Left ventricle myocardium superior (tissue), 1 donor: ENCODE results near the gene ESRRG. TPM values are rescaled to one million over a fixed set of nuclear protein-coding genes. Genes with fewer than 3 reads are reported as not detected.
"Not testable (repeated sequence)": the region's sequence is repeated elsewhere in the genome, so short reads cannot be mapped to it uniquely, and the experiment has no call there.

Source experiments
- ATAC-seq: fragments of 200-7000 bp; cut with Tn5 transposase; one replicate; pipeline ENCODE4 v1.9.1; 2020; ENCODE audit warnings: mild to moderate bottlenecking, moderate library complexity
- DNase-seq: peaks from one replicate; pipeline ENCODE4 v3.0.0-alpha.2; 2020
- intact Hi-C: fragments of 100-400 bp; cut with micrococcal nuclease; formaldehyde crosslinking; loops from one replicate; pipeline ENCODE4 v1.11.0; 2022
- total RNA-seq: library from RNA; stranded (reverse); fragmentation: NEBNext Ultra II Directional; extraction: Animal tissue kit (Norgen Biotek cat#: 25700); gene quantifications from one replicate; pipeline ENCODE4 v1.2.1, GENCODE V29; 2021
- donor health status: DM: no; HTN: yes; CAD: no; lungs with severe emphysema.

The ESRRG gene
- total RNA-seq, 1 donor from 2014 or later, result 51.5 TPM

- DNase-seq (no peak), ATAC-seq (peak; percentile 51)
- intact Hi-C loops, result no loop called here
These were observed 12.5 kb downstream of the ESRRG start for GRCh38 chr1:216710598-216711333.

- DNase-seq, result no peak
- peak; percentile 79 for ATAC-seq
- intact Hi-C loops, result no loop called here
These were observed 13.2 kb downstream of the ESRRG start for GRCh38 chr1:216710055-216710454.

GRCh38 chr1:216705676-216706075 lies 17.6 kb downstream of the ESRRG start:
- ATAC-seq (peak; percentile 41), DNase-seq (peak; percentile 55)
- intact Hi-C loops, result no loop called here

- DNase-seq, ATAC-seq, intact Hi-C loops: not testable (repeated sequence)
These were observed 19.2 kb downstream of the ESRRG start for GRCh38 chr1:216704065-216704464.

- ATAC-seq (no peak), DNase-seq (no peak)
- intact Hi-C loops, result no loop called here
These were observed 21.1 kb downstream of the ESRRG start for GRCh38 chr1:216702170-216702569.

- intact Hi-C loops, result no loop called here
- DNase-seq, result no peak
- ATAC-seq, result no peak
These were observed 22.4 kb downstream of the ESRRG start for GRCh38 chr1:216700779-216701178.

GRCh38 chr1:216691710-216692109 lies 31.5 kb downstream of the ESRRG start:
- intact Hi-C loops, result no loop called here
- DNase-seq (no peak), ATAC-seq (no peak)

GRCh38 chr1:216690603-216691002 lies 32.6 kb downstream of the ESRRG start:
- ATAC-seq (no peak), DNase-seq (no peak)
- intact Hi-C loops, result no loop called here

- intact Hi-C loops, result no loop called here
- DNase-seq, result no peak
- no peak for ATAC-seq
These were observed 35.0 kb downstream of the ESRRG start for GRCh38 chr1:216688127-216688657.

GRCh38 chr1:216686860-216687766 lies 36.1 kb downstream of the ESRRG start:
- ATAC-seq, result peak; percentile 86

GRCh38 chr1:216682752-216683151 lies 40.5 kb downstream of the ESRRG start:
- ATAC-seq, result peak; percentile 20
- intact Hi-C loops, result no loop called here

More at GRCh38 chr1:216686860-216687766, 36.1 kb downstream of the ESRRG start:
- intact Hi-C loops, result no loop called here
- DNase-seq, result peak; percentile 40

GRCh38 chr1:216679108-216679507 lies 44.1 kb downstream of the ESRRG start:
- DNase-seq (no peak), ATAC-seq (no peak)
- intact Hi-C loops, result no loop called here

More at GRCh38 chr1:216682752-216683151, 40.5 kb downstream of the ESRRG start:
- no peak for DNase-seq

- ATAC-seq (no peak), DNase-seq (no peak)
- intact Hi-C loops, result no loop called here
These were observed 52.9 kb downstream of the ESRRG start for GRCh38 chr1:216670118-216670883.

- ATAC-seq (no peak), DNase-seq (no peak)
- intact Hi-C loops, result no loop called here
These were observed 56.8 kb downstream of the ESRRG start for GRCh38 chr1:216666441-216666840.

GRCh38 chr1:216665856-216666255 lies 57.4 kb downstream of the ESRRG start:
- intact Hi-C loops, result no loop called here
- ATAC-seq (no peak), DNase-seq (no peak)

GRCh38 chr1:216665406-216665805 lies 57.8 kb downstream of the ESRRG start:
- intact Hi-C loops, result no loop called here
- DNase-seq (no peak), ATAC-seq (no peak)

- intact Hi-C loops, result no loop called here
- no peak for ATAC-seq
- no peak for DNase-seq
These were observed 60.5 kb downstream of the ESRRG start for GRCh38 chr1:216662681-216663080.

- intact Hi-C loops, result no loop called here
- DNase-seq (no peak), ATAC-seq (peak; percentile 81)
These were observed 62.7 kb downstream of the ESRRG start for GRCh38 chr1:216660561-216660960.

GRCh38 chr1:216653001-216653400 lies 70.2 kb downstream of the ESRRG start:
- no peak for DNase-seq
- intact Hi-C loops, result no loop called here
- ATAC-seq, result no peak
